ENCODE measurements around the gene AGTR1.
"Not testable (repeated sequence)": the region's sequence is repeated elsewhere in the genome, so short reads cannot be mapped to it uniquely, and the experiment has no call there.

AGTR1 gene

GRCh38 chr3:148746053-148746452 lies 48.4 kb downstream of the AGTR1 start:
- no peak overlapping the region for H3K27ac ChIP-seq
- TF ChIP-seq CTCF (conservative IDR thresholded peaks at IDR 0.05) (no peak), ZFX (IDR thresholded peaks at IDR 0.05) (no peak)

GRCh38 chr3:148748283-148748682 lies 50.6 kb downstream of the AGTR1 start:
- TF ChIP-seq ZFX (IDR thresholded peaks at IDR 0.05), result no peak
- no peak overlapping the region for H3K27ac ChIP-seq

GRCh38 chr3:148750296-148750695 lies 52.6 kb downstream of the AGTR1 start:
- TF ChIP-seq CTCF (conservative IDR thresholded peaks at IDR 0.05) (no peak), ZFX (IDR thresholded peaks at IDR 0.05) (no peak)

GRCh38 chr3:148751461-148751860 lies 53.8 kb downstream of the AGTR1 start:
- H3K27ac ChIP-seq, result no peak overlapping the region
- no peak for TF ChIP-seq CTCF (conservative IDR thresholded peaks at IDR 0.05)
- TF ChIP-seq ZFX (IDR thresholded peaks at IDR 0.05), result no peak

More at GRCh38 chr3:148750296-148750695, 52.6 kb downstream of the AGTR1 start:
- H3K27ac ChIP-seq, result no peak overlapping the region

- not testable (repeated sequence) for H3K27ac ChIP-seq
Measured at GRCh38 chr3:148753385-148753784, 55.7 kb downstream of the AGTR1 start.

GRCh38 chr3:148755570-148755969 lies 57.9 kb downstream of the AGTR1 start:
- TF ChIP-seq CTCF (conservative IDR thresholded peaks at IDR 0.05) (no peak), ZFX (IDR thresholded peaks at IDR 0.05) (no peak)

GRCh38 chr3:148756311-148756710 lies 58.6 kb downstream of the AGTR1 start:
- TF ChIP-seq ZFX (IDR thresholded peaks at IDR 0.05) (no peak), CTCF (conservative IDR thresholded peaks at IDR 0.05) (no peak)
- no peak overlapping the region for H3K27ac ChIP-seq

More at GRCh38 chr3:148755570-148755969, 57.9 kb downstream of the AGTR1 start:
- no peak overlapping the region for H3K27ac ChIP-seq

GRCh38 chr3:148757238-148758215 lies 59.8 kb downstream of the AGTR1 start:
- TF ChIP-seq CTCF (conservative IDR thresholded peaks at IDR 0.05), result no peak
- TF ChIP-seq ZFX (IDR thresholded peaks at IDR 0.05), result no peak

More at GRCh38 chr3:148757238-148758215, 59.8 kb downstream of the AGTR1 start:
- H3K27ac ChIP-seq, result no peak overlapping the region

Data from C4-2B (cell line).